K562 (cell line): ENCODE measurements around the gene CYSTM1. TPM values are rescaled to one million over a fixed set of nuclear protein-coding genes. Genes with fewer than 3 reads are reported as not detected.

Source experiments
- ATAC-seq: fragments of 200-7000 bp; cut with Tn5 transposase; 3 replicates; pipeline ENCODE4 v1.9.1; 2020; ENCODE audit warnings: moderate library complexity
- BruUV-seq: library from RNA; stranded (reverse); fragments of 400-500 nt; replicated peaks from 2 replicates; lab custom pipeline; 2021; lab: Mats Ljungman, UMichigan
- CTCF ChIA-PET: fragments of 300-600 bp; formaldehyde crosslinking; extraction: SDS; loops from one replicate; lab custom pipeline; 2021; ENCODE audit warnings: low intra/inter-chr PET ratio; lab: Yijun Ruan, JAX
- POLR2A ChIA-PET: fragments of 300-600, 350-650 bp; sonication (Branson Sonifier 250); formaldehyde crosslinking; extraction: SDS; loops from one replicate; lab custom pipeline; 2021; ENCODE audit warnings: antibody characterized with exemption, inconsistent platforms; lab: Yijun Ruan, JAX
- DNase-seq, 4 experiments: peaks; one replicate each; pipeline versions ENCODE4 v3.0.0 to v3.0.0-alpha.2; 2011 to 2018; ENCODE audit warnings: low spot score in 3 of 4, mixed read lengths in 3 of 4; ENCODE audit errors: extremely low read depth in 1 of 4
- FAIRE-seq: peaks from 2 replicates; lab custom pipeline; 2011; peaks lifted over from hg19 to GRCh38; lab: Jason Lieb, UNC
- H2AFZ ChIP-seq: 2 replicates; pipeline ENCODE4 v1.6.0; 2011; ENCODE audit warnings: low read depth, low read length, control low read depth, inconsistent platforms
- H3K27ac ChIP-seq: fragments of 200-600 bp; 3 replicates; pipeline ENCODE4 v1.8.0; 2011; ENCODE audit warnings: low read depth, mild to moderate bottlenecking, control low read depth, inconsistent platforms, low read length, moderate library complexity, mixed read lengths; ENCODE audit errors: extremely low read depth
- H3K27me3 ChIP-seq, 2 experiments: fragments of 300-600 bp in 1 of 2; 2 replicates in 1 of 2; 3 replicates in 1 of 2; pipeline versions ENCODE4 v1.6.0 to v1.8.0; 2011; ENCODE audit warnings: inconsistent platforms in 2 of 2, low read length in 2 of 2, mild to moderate bottlenecking in 1 of 2, mixed read lengths in 1 of 2, moderate library complexity in 1 of 2; ENCODE audit not compliant: control insufficient read depth in 2 of 2, insufficient read depth in 2 of 2
- H3K36me3 ChIP-seq: fragments of 300-600 bp; 3 replicates; pipeline ENCODE4 v1.8.0; 2011; ENCODE audit warnings: mild to moderate bottlenecking, low read length, inconsistent platforms; ENCODE audit not compliant: control insufficient read depth, insufficient read depth
- H3K4me1 ChIP-seq, 2 experiments: fragments of 200-600 bp in 1 of 2; replicated peaks in 1 of 2; 2 replicates in 1 of 2; 3 replicates in 1 of 2; pipeline versions ENCODE4 v1.5.1 to v1.8.0; 2011; ENCODE audit warnings: inconsistent platforms in 2 of 2, low read length in 2 of 2, mild to moderate bottlenecking in 1 of 2, mixed read lengths in 1 of 2, moderate library complexity in 1 of 2; ENCODE audit not compliant: control insufficient read depth in 2 of 2, insufficient read depth in 2 of 2
- H3K4me2 ChIP-seq: 2 replicates; pipeline ENCODE4 v1.6.1; 2011; ENCODE audit warnings: low read length, control low read depth, inconsistent platforms, mixed read lengths; ENCODE audit not compliant: insufficient read depth
- H3K4me3 ChIP-seq: fragments of 200-600 bp; sonication (generic), shearing (Covaris generic); 2 replicates; pipeline ENCODE4 v1.5.1; 2016; ENCODE audit warnings: control low read depth, inconsistent platforms
- H3K79me2 ChIP-seq: fragments of 200-600 bp; 3 replicates; pipeline ENCODE4 v1.8.0; 2011; ENCODE audit warnings: low read length, inconsistent platforms; ENCODE audit not compliant: control insufficient read depth, insufficient read depth
- H3K9ac ChIP-seq, 2 experiments: 2 replicates each; pipeline versions ENCODE4 v1.6.0 to v1.6.1; 2011; ENCODE audit warnings: low read depth in 2 of 2, low read length in 2 of 2, control low read depth in 1 of 2, inconsistent platforms in 1 of 2, mild to moderate bottlenecking in 1 of 2, mixed read lengths in 1 of 2; ENCODE audit not compliant: insufficient read depth in 1 of 2
- H3K9me1 ChIP-seq: one replicate; pipeline ENCODE4 v1.6.0; 2011; ENCODE audit warnings: inconsistent platforms, mild to moderate bottlenecking, low read length, moderate library complexity; ENCODE audit not compliant: control insufficient read depth, insufficient read depth
- H3K9me3 ChIP-seq: replicated peaks from 2 replicates; pipeline ENCODE4 v1.5.1; 2011; ENCODE audit warnings: low read depth, low read length, inconsistent platforms; ENCODE audit not compliant: control insufficient read depth, insufficient read depth
- H4K20me1 ChIP-seq: replicated peaks from 2 replicates; pipeline ENCODE4 v1.6.1; 2011; ENCODE audit warnings: low read length, inconsistent platforms, mixed read lengths; ENCODE audit not compliant: control insufficient read depth, insufficient read depth
- ARID1B ChIP-seq: fragments of 450-650 bp; IDR thresholded peaks from 2 replicates; pipeline ENCODE4 v1.6.1; 2016; ENCODE audit warnings: antibody characterized with exemption, mild to moderate bottlenecking, inconsistent platforms
- C11orf30 ChIP-seq: fragments of 450-650 bp; IDR thresholded peaks from 2 replicates; pipeline ENCODE4 v1.6.1; 2016; ENCODE audit warnings: low read depth, mild to moderate bottlenecking
- CEBPB ChIP-seq: fragments of 450-650 bp; IDR thresholded peaks from 2 replicates; pipeline ENCODE4 v1.6.1; 2016; ENCODE audit warnings: missing genetic modification characterization, missing compliant biosample characterization
- CEBPG ChIP-seq, 3 experiments: fragments of 200-800 bp in 1 of 3; sonication (Bioruptor generic) in 1 of 3; sonication (generic) in 1 of 3; formaldehyde crosslinking in 1 of 3; IDR thresholded peaks in 2 of 3; conservative IDR thresholded peaks in 1 of 3; 2 replicates each; pipeline versions ENCODE4 v1.6.1 to v1.8.0; 2016 to 2022; ENCODE audit warnings: missing compliant biosample characterization in 2 of 3, missing genetic modification characterization in 2 of 3, mild to moderate bottlenecking in 1 of 3, missing genetic modification reagents in 1 of 3
- DPF2 ChIP-seq: fragments of 450-650 bp; IDR thresholded peaks from 2 replicates; pipeline ENCODE4 v1.6.1; 2016
- ELF1 ChIP-seq: fragments of 200-800 bp; sonication (Bioruptor generic); IDR thresholded peaks from 2 replicates; pipeline ENCODE4 v1.6.1; 2016; ENCODE audit warnings: missing genetic modification characterization, missing compliant biosample characterization
- FOXM1 ChIP-seq, 2 experiments: fragments of 450-650 bp in 1 of 2; sonication (generic) in 1 of 2; formaldehyde crosslinking in 1 of 2; IDR thresholded peaks; 2 replicates each; pipeline versions ENCODE4 v1.6.1 to v1.9.0; 2017 to 2022; ENCODE audit warnings: low read depth in 2 of 2, mild to moderate bottlenecking in 2 of 2, missing genetic modification reagents in 1 of 2, moderate library complexity in 1 of 2
- GATA2 ChIP-seq: sonication (generic); formaldehyde crosslinking; IDR thresholded peaks from 2 replicates; pipeline ENCODE4 v1.4.0; 2020; ENCODE audit warnings: mild to moderate bottlenecking, missing genetic modification reagents
- GTF2E2 ChIP-seq: fragments of 200-800 bp; sonication (Bioruptor generic); IDR thresholded peaks from 2 replicates; pipeline ENCODE4 v1.6.1; 2016; ENCODE audit warnings: missing genetic modification characterization, missing compliant biosample characterization
- MAFG ChIP-seq: fragments of 450-650 bp; conservative IDR thresholded peaks from 2 replicates; pipeline ENCODE4 v1.6.1; 2016; ENCODE audit warnings: missing genetic modification characterization, missing compliant biosample characterization
- PPARD ChIP-seq: fragments of 250-450 bp; sonication (Bioruptor Pico); IDR thresholded peaks from 2 replicates; pipeline ENCODE4 v1.8.0; 2022; ENCODE audit warnings: inconsistent platforms, mild to moderate bottlenecking, moderate library complexity
- SMARCA5 ChIP-seq: fragments of 450-650 bp; IDR thresholded peaks from 2 replicates; pipeline ENCODE4 v1.6.1; 2016
- SMARCE1 ChIP-seq: fragments of 450-650 bp; IDR thresholded peaks from 2 replicates; pipeline ENCODE4 v1.7.1; 2016; ENCODE audit warnings: mild to moderate bottlenecking
- TAL1 ChIP-seq: fragments of 450-650 bp; IDR thresholded peaks from 2 replicates; pipeline ENCODE4 v1.6.1; 2016; ENCODE audit warnings: mild to moderate bottlenecking
- XRCC5 ChIP-seq: fragments of 200-400 bp; formaldehyde crosslinking; IDR thresholded peaks from 2 replicates; pipeline ENCODE4 v1.6.1; 2017; ENCODE audit warnings: low read depth, mild to moderate bottlenecking, low read length
- ZNF24 ChIP-seq: fragments of 450-650 bp; IDR thresholded peaks from 2 replicates; pipeline ENCODE4 v1.6.1; 2016
- ZNF316 ChIP-seq: fragments of 450-650 bp; IDR thresholded peaks from 2 replicates; pipeline ENCODE4 v1.6.1; 2016
- ZNF77 ChIP-seq: fragments of 250-450 bp; sonication (Bioruptor Pico); IDR thresholded peaks from 2 replicates; pipeline ENCODE4 v1.5.0; 2020
- WGBS: fragments of 100-300 bp; shearing (Covaris generic); methylation state at CpG from one replicate; pipeline ENCODE4 v1.1.6; 2016; ENCODE audit warnings: low coverage, mixed read lengths; ENCODE audit not compliant: insufficient coverage; ENCODE audit errors: missing lambda C conversion rate; 5-methylcytosine and 5-hydroxymethylcytosine counted together
- in situ Hi-C: fragments of 300-500 bp; cut with MboI; formaldehyde crosslinking; loops from 4 replicates; pipeline ENCODE4 v1.15.0; 2018; ENCODE audit warnings: inconsistent platforms, mixed read lengths
- intact Hi-C: fragments of 100-400 bp; cut with micrococcal nuclease; formaldehyde crosslinking; loops from 2 replicates; pipeline ENCODE4 v1.14.2; 2022
- polyA plus RNA-seq, 8 experiments: library from polyadenylated mRNA; depleted of rRNA in 4 of 8; stranded (reverse) in 5 of 8; unstranded in 3 of 8; fragments of >200 nt; fragmentation: Nextera tagmentation in 2 of 8; fragmentation: Illumina TruSeq in 1 of 8; extraction: Ambion mirVana in 2 of 8; extraction: Trizol in 1 of 8; gene quantifications; 2 replicates each; pipeline versions ENCODE4 v1.2.1 to v1.2.3, GENCODE V29; 2011 to 2014; ENCODE audit warnings: inconsistent platforms in 1 of 8, missing spikeins in 1 of 8
- total RNA-seq, 7 experiments: library from RNA; depleted of rRNA in 6 of 7; stranded (reverse); fragments of >200 nt in 6 of 7; fragmentation: Illumina TruSeq in 2 of 7; extraction: Trizol in 2 of 7; gene quantifications; 2 replicates each; pipeline versions ENCODE4 v1.2.1 to v1.2.3, GENCODE V29; 2011 to 2021; ENCODE audit warnings: low replicate concordance in 1 of 7
- TF ChIP-seq, protein P1 (sequence below), 2 experiments: fragments of 450-650 bp; IDR thresholded peaks; 2 replicates each; pipeline ENCODE4 v1.6.1; 2016
- TF ChIP-seq, protein P2 (sequence below): fragments of 250-450 bp; sonication (Bioruptor Pico); IDR thresholded peaks from 2 replicates; pipeline ENCODE4 v1.8.0; 2021; ENCODE audit warnings: borderline replicate concordance, mild to moderate bottlenecking, moderate library complexity; ENCODE audit not compliant: poor library complexity, severe bottlenecking
- TF ChIP-seq, protein P3 (sequence below): sonication (generic); IDR thresholded peaks from 2 replicates; pipeline ENCODE4 v1.6.1; 2016

CYSTM1 gene
- total and polyA plus RNA-seq, 9 of the 15 experiments (the other 6 are each of a cell fraction or from before 2014, with no cell fraction given), result 76.1 to 422 (median 108) TPM

DNA sequence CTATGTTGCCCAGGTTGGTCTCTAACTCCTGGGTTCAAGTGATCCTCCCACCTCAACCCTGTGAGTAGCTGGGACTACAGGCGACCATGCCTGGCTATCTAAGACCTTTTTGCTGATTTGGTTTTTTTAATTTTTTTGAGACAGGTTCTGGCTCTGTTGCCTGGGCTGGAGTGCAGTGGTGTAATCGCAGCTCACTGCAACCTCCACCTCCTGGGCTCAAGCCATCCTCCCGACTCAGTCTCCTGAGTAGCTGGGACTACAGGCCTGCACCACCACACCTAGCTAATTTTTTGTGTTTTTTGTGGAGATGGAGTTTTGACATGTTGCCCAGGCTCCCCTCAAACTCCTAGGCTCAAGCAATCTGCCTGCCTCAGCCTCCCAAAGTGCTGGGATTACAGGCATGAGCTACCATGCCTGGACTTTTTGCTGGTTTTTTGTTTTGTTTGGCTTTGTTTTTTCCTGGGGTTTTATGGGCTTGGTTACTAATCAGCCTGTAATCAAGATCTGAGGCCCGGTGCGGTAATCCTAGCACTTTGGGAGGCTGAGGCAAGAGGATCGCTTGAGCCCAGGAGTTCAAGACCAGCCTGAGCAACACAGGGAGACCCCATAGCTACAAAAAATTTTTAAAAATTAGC, 3.6 kb downstream of the CYSTM1 start:
- Histone ChIP-seq H3K27me3 (no peaks in the 10 kb centered on the region), H3K4me2 (peak overlapping the region; percentile 23; the same call in 1 of the 2 replicates), H4K20me1 (no peaks in the 10 kb centered on the region), H3K4me1 (peaks cover 59 to 63% of the 10 kb centered on the region in 2 experiments), H3K36me3 (0 out of 3 replicates have a peak, but pooled peaks cover 4% of the 10 kb centered on the region), H3K9ac (peak overlapping the region; percentile 47 to 62; a peak in 3 of 4 replicates), H3K9me1 (no peaks in the 10 kb centered on the region), H2AFZ (no peak overlapping the region), H3K9me3 (no peaks in the 10 kb centered on the region), H3K27ac (peak overlapping the region; percentile 57), H3K4me3 (no peak overlapping the region), H3K79me2 (peaks cover 86% of the 10 kb centered on the region)
- no peak for FAIRE-seq
- 15% methylated on average over 6 of the region's 6 CpGs for WGBS
- ChIA-PET CTCF (no interaction called here), POLR2A (interaction anchor here (0.6 to 3.4 kb wide), 9 partner anchors 7 to 224 kb away, joined by 3 to 18 read pairs (median 5); no protein-coding TSS in a partner anchor)
- BruUV-seq, result no TSS peak
- intact Hi-C loops (loop anchor here (10.0 kb wide), 1 partner anchor 376 kb away; the partner anchor contains the start of gene SRA1), in situ Hi-C loops (no loop called here)
- ATAC-seq, result no peak
- no peak for DNase-seq
- TF ChIP-seq C11orf30 (peak; percentile 83), ELF1 (no peak), TAL1 (no peak), SMARCE1 (0 out of 2 replicates have a peak, but pooled peaks have one; percentile 38), XRCC5 (no peak), PPARD (CRISPR knock-in tag) (no peak), MAFG (tag) (peak; percentile 55), CEBPG (CRISPR knock-in tag; IDR thresholded peaks at IDR 0.05) (no peak), CEBPG (tag; conservative IDR thresholded peaks at IDR 0.05 in 1 of 2, IDR thresholded peaks at IDR 0.05 in 1 of 2) (0 out of 4 replicates have a peak, but pooled peaks of 1 of the 2 experiments have one; percentile 20), ZNF24 (no peak), ZNF316 (peak; percentile 88), FOXM1 (IDR thresholded peaks at IDR 0.05; ENCODE audit: low read depth) (0 out of 2 replicates have a peak, but pooled peaks have one; percentile 32), FOXM1 (CRISPR knock-in tag; IDR thresholded peaks at IDR 0.05; ENCODE audit: low read depth) (no peak), ZNF77 (CRISPR knock-in tag) (no peak), GTF2E2 (tag) (no peak), GATA2 (CRISPR knock-in tag) (no peak), CEBPB (tag) (peak; percentile 42; the same call in 1 of the 2 replicates), SMARCA5 (0 out of 2 replicates have a peak, but pooled peaks have one; percentile 52), ARID1B (0 out of 2 replicates have a peak, but pooled peaks have one; percentile 25), DPF2 (peak; percentile 41; the same call in 1 of the 2 replicates)
- TF ChIP-seq, protein P1, sequence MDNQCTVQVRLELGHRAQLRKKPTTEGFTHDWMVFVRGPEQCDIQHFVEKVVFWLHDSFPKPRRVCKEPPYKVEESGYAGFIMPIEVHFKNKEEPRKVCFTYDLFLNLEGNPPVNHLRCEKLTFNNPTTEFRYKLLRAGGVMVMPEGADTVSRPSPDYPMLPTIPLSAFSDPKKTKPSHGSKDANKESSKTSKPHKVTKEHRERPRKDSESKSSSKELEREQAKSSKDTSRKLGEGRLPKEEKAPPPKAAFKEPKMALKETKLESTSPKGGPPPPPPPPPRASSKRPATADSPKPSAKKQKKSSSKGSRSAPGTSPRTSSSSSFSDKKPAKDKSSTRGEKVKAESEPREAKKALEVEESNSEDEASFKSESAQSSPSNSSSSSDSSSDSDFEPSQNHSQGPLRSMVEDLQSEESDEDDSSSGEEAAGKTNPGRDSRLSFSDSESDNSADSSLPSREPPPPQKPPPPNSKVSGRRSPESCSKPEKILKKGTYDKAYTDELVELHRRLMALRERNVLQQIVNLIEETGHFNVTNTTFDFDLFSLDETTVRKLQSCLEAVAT (IDR thresholded peaks at IDR 0.05), result peak in 1 of 2 experiments; percentile 31; a peak in 1 of 4 replicates
- TF ChIP-seq, protein P2, sequence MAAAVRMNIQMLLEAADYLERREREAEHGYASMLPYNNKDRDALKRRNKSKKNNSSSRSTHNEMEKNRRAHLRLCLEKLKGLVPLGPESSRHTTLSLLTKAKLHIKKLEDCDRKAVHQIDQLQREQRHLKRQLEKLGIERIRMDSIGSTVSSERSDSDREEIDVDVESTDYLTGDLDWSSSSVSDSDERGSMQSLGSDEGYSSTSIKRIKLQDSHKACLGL (CRISPR knock-in tag), result peak; percentile 47
- TF ChIP-seq, protein P3, sequence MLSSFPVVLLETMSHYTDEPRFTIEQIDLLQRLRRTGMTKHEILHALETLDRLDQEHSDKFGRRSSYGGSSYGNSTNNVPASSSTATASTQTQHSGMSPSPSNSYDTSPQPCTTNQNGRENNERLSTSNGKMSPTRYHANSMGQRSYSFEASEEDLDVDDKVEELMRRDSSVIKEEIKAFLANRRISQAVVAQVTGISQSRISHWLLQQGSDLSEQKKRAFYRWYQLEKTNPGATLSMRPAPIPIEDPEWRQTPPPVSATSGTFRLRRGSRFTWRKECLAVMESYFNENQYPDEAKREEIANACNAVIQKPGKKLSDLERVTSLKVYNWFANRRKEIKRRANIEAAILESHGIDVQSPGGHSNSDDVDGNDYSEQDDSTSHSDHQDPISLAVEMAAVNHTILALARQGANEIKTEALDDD, result 0 out of 2 replicates have a peak, but pooled peaks have one; percentile 29
